Omental fat pad (tissue), 4 donors: ENCODE results near the gene C12orf50. TPM values are rescaled to one million over a fixed set of nuclear protein-coding genes. Genes with fewer than 3 reads are reported as not detected.

ENCODE experiments used
- ATAC-seq: fragments of 150-250 bp; one replicate; pipeline ENCODE4 v1.9.1; 2016; ENCODE audit warnings: mild to moderate bottlenecking, moderate library complexity; ENCODE audit not compliant: low FRiP score
- DNase-seq: peaks from one replicate; pipeline ENCODE4 v3.0.0-alpha.2; 2019; ENCODE audit warnings: low spot score
- small RNA-seq: library from RNA; depleted of rRNA; stranded (forward); fragments of <200 nt; gene quantifications from one replicate; pipeline ENCODE3, GENCODE V24; 2016
- total RNA-seq, 4 donors: library from RNA; depleted of rRNA; stranded (reverse); fragments of >200 nt; gene quantifications; one replicate each; pipeline ENCODE4 v1.1.0, GENCODE V29; 2016
- TF ChIP-seq, protein P1 (sequence below), 3 donors: fragments of 450-650 bp; IDR thresholded peaks; one replicate each; pipeline ENCODE4 v1.5.1; 2016 to 2017; ENCODE audit warnings: antibody characterized with exemption in 3 of 3, mild to moderate bottlenecking in 3 of 3, moderate library complexity in 2 of 3

The C12orf50 gene
- total RNA-seq, 4 donors from 2014 or later, result 0.65 TPM; not detected in 3

- TF ChIP-seq, protein P1, sequence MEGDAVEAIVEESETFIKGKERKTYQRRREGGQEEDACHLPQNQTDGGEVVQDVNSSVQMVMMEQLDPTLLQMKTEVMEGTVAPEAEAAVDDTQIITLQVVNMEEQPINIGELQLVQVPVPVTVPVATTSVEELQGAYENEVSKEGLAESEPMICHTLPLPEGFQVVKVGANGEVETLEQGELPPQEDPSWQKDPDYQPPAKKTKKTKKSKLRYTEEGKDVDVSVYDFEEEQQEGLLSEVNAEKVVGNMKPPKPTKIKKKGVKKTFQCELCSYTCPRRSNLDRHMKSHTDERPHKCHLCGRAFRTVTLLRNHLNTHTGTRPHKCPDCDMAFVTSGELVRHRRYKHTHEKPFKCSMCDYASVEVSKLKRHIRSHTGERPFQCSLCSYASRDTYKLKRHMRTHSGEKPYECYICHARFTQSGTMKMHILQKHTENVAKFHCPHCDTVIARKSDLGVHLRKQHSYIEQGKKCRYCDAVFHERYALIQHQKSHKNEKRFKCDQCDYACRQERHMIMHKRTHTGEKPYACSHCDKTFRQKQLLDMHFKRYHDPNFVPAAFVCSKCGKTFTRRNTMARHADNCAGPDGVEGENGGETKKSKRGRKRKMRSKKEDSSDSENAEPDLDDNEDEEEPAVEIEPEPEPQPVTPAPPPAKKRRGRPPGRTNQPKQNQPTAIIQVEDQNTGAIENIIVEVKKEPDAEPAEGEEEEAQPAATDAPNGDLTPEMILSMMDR (IDR thresholded peaks at IDR 0.05), result no peak
- ATAC-seq, result no peak
Observed at GRCh38 chr12:87939182-87939581, 90.0 kb downstream of the C12orf50 start.

GRCh38 chr12:87935216-87935615 lies 94.0 kb downstream of the C12orf50 start:
- TF ChIP-seq, protein P1 (IDR thresholded peaks at IDR 0.05), result no peak
- ATAC-seq (no peak), DNase-seq (no peak)

More at GRCh38 chr12:87939182-87939581, 90.0 kb downstream of the C12orf50 start:
- DNase-seq, result no peak

DNA sequence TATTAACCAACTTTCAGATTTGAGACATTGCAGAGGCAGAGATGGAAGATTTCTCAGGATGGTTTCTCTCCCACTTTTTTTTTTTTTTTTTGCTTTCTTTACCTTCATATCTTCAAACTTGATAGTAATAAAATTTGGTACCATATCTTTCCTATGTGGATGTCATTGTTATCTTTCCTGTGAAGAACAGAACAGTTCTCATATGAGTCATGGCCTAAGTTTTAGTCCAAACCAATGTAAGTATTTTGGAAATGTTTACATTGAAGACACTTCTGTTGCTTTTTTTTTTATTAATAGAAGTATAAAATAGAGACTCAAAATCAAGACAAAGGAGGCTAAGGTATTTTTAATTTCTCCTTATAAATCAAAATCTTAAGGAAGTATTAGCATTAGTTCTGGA lies 95.2 kb downstream of the C12orf50 start:
- DNase-seq (no peak), ATAC-seq (no peak)
- TF ChIP-seq, protein P1 (IDR thresholded peaks at IDR 0.05), result no peak

DNA sequence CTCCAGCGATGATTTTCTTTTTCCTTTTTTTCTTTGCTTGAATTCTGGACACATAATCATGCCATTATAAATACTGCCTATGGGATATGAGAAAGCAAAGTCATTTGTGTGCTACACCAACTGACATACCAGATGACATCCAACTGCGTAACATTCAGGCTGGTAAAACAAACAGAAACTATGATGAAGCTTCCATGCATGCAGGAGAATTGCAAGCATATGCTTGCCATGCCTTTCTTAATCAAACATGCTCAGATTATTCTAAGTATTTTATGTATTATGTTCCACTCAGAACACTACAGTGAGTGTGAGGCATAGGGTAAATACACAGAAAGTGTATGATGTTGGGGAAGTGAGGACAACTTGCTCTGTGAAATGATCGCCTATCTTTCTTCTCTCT lies 97.4 kb downstream of the C12orf50 start:
- ATAC-seq (no peak), DNase-seq (no peak)
- TF ChIP-seq, protein P1 (IDR thresholded peaks at IDR 0.05), result no peak

DNA sequence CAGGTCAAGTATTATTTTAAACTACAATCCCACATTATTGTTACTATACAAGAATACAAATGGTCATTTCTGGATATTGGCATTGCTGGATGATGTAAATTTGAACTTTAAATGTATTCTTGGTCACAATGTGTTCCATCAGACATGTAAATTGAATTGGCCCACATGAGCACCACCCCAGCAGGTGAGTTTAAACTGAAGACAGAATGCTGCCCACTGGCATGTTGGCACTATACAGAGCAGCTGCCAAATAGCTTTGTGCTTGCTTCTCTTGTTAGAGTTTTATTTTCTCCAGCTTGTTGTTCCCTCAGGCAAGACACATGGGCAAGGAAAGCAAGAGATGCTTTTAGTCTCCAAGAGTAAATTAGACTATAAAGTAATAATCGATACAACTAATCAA lies 98.6 kb downstream of the C12orf50 start:
- TF ChIP-seq, protein P1 (IDR thresholded peaks at IDR 0.05), result no peak
- ATAC-seq (no peak), DNase-seq (no peak)

Small RNAs within 50 kb of the gene (small RNA-seq; reads per million reads assigned to genes)
- not detected for gene RNA5SP364

Other genes starting within 250 kb of the C12orf50 start
- gene CEP290, start 112.7 kb upstream of the C12orf50 start, total RNA-seq, result 10 to 100 TPM; 11.3 to 18.9 (median 14.7) TPM
- gene TMTC3, start 112.9 kb upstream of the C12orf50 start, total RNA-seq, result 10 to 100 TPM; 10.2 to 22.0 (median 19.1) TPM